ENCODE measurements around the gene GABBR2.

The GABBR2 gene

GRCh38 chr9:98364086-98364485 lies 344.6 kb downstream of the GABBR2 start:
- DNase-seq = no peak

- no peak for DNase-seq
These were observed 345.1 kb downstream of the GABBR2 start for GRCh38 chr9:98363644-98364043.

DNA sequence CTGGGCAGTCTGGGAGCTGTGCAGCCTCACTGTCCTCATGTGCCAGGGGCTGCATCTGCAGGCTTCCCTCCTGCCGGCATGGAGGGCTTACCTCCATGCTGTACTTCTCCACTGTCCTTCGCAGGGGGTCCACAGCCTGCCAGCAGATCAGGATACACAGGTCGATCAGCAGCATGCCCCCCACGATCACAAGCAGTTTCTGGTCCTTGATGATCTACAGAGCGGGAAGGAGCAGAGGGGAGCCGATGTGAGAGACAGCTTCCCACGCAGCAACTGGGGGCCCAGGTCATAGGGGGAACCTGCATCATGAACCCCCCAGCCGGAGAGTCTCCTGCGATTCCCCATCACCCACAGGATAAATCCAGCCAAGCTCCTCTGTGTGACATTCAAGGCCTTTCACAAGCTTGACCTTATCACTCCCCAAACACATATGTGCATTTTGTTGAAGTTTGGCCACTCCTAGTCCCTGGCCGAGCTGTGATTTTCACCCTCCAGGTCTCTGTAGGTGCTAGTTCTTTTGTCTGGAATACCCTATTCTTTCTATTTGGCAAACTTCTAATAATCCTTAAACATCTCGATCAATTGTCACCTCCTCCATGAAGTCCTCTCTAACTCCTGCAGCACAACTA lies 346.0 kb downstream of the GABBR2 start:
- DNase-seq = no peak

GRCh38 chr9:98361645-98362044 lies 347.1 kb downstream of the GABBR2 start:
- DNase-seq = no peak

DNA sequence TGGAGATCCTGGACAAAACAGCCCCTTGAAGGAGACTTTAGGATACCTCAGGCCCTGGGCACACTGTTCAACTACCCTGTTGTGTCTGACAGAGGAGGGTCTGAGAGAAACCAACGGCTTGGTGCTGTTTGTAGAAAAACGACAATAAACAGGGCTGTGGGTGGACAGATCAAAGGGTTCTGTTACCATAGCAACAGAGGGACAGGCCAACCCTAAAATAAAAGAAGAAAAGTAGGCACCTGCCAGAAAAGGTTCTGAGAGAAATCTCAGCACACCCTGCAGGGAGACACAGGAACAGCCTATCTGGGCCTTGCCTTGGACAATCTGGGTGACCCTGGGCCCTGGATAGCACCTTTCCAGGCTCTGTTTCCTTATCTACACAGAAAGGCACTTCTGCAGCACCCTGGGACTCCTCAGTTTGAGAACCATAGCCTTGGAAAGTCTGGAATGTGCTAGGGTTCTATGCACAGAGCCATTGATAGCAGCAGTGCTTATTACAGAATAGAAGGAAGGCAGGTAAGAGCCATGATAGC lies 348.5 kb downstream of the GABBR2 start:
- no peak for DNase-seq

DNA sequence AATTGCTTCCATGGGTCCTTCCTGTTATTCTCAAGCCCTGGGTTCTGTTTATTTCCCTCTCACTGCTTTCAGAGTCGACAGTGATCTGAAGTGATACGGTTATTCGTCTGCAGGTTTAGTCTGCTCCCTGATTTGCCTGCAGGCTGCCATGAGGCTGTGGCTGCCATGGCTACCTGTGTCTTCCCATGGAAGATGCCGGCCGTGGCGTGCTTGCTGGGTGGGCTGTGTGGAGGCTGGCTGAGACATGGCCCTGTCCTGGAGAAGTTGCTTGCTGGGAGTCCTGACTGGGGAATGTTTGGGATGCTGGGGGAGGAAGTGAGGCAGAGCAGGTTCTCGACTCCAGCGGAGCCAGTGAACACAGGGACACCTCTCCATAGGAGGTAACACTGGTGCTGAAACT lies 349.2 kb downstream of the GABBR2 start:
- no peak for DNase-seq

DNA sequence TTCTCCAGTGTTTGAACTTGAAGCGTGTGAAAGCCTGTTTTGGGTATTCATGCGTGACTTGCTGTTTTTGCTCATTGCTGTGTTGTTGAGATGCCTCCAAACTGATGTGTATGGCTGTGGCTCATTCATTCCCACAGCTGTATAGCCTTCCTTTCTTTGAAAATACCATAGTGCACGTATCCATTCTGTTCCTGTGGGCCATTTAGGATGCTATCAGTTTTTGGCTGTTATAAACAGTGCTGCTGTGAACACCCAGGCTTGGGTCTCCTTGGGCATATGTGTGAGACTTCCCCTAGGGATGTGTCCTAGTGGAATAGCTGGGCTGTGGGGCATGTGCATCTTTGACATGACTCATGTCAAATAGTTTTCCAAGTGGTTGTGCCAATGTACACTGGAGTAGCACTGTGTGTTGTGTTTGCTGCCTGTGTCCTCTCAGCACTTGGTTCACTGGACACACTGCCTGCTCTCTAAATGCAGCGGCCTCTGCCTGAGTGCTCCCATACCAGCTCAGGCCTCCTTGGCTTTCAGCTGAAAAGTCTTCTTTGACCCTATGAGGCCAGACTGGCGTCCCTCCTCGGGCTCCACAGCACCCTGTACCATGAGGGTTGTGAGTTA lies 350.7 kb downstream of the GABBR2 start:
- DNase-seq = no peak

- DNase-seq = no peak
These were observed 351.6 kb downstream of the GABBR2 start for GRCh38 chr9:98356953-98357690.

- DNase-seq = no peak
These were observed 352.4 kb downstream of the GABBR2 start for GRCh38 chr9:98356326-98356725.

GRCh38 chr9:98351370-98351769 lies 357.4 kb downstream of the GABBR2 start:
- no peak for DNase-seq

GRCh38 chr9:98347642-98348041 lies 361.1 kb downstream of the GABBR2 start:
- no peak for DNase-seq

- DNase-seq = no peak
These were observed 363.7 kb downstream of the GABBR2 start for GRCh38 chr9:98345011-98345410.

DNA sequence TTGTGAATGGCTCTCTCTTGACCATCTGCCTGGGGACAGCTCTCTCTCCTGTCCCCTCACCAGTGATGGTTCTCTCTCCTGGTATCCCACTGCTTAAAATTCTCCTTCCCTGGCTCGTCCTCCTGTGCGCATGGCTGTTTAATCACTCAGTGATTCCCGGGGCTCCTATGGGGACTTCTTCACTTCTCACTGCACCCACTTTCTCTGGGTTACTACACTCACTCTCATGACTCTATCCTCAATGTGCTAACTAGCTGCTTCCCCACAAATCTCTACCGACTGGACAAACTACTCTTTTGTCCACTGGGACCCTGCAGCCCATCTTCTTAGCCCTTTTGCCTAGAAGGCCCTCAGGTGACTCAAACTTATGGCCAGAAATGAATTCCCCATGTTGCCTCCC lies 364.2 kb downstream of the GABBR2 start:
- DNase-seq = no peak

DNA sequence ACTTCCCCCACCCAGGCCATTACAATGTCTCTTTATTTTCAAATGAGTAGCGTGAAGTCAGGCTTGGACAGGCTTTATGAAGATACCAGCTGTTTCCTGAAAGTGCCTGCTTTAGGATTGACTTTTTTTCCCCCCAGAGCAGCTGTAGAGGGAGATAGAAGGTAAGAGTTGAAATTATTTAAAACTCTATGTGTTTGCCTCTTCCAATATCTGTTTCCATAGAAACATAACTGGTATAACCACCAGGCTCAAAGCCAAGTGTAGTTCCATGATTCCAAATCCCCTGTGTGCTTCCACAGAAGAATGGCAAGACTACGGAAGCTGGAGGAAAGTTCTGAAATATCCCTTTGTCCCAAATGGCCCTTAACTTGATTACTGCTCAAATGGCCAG lies 365.9 kb downstream of the GABBR2 start:
- no peak for DNase-seq

DNA sequence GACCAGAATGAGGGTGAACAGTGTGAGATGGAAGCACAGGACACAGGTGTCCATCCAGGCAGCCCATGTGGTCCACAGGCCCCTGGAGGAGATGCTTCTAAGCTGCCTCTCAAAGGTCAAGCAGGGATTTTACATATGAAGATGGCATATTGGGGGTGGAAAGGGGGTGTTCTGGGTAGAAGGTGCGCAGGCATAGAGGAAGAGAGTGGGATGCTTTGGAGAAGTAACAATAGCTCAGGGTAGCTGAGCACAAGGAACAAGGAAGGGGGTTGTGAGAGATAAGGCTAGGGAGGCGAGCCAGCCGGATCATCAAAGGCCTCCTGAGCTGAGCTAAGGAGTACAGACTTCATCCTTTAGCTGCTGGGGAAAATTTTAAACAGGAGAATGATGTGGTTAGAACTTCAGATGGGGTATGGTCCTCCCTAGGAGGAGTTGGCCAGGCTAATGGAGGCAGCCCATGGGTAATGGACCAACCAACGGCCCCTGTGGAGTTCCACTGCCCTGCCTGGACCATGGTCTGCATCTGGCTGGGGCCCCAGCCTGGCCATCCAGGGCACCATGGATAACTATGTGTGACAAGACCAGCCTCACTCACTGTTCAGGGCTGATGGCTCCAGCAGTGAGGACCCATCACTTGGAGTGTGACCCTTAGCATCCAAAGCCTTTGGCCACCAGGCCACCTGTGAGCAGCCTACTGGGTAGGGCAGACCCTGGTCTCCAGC lies 366.5 kb downstream of the GABBR2 start:
- DNase-seq = no peak

GRCh38 chr9:98341157-98342097 lies 367.3 kb downstream of the GABBR2 start:
- DNase-seq = no peak

DNA sequence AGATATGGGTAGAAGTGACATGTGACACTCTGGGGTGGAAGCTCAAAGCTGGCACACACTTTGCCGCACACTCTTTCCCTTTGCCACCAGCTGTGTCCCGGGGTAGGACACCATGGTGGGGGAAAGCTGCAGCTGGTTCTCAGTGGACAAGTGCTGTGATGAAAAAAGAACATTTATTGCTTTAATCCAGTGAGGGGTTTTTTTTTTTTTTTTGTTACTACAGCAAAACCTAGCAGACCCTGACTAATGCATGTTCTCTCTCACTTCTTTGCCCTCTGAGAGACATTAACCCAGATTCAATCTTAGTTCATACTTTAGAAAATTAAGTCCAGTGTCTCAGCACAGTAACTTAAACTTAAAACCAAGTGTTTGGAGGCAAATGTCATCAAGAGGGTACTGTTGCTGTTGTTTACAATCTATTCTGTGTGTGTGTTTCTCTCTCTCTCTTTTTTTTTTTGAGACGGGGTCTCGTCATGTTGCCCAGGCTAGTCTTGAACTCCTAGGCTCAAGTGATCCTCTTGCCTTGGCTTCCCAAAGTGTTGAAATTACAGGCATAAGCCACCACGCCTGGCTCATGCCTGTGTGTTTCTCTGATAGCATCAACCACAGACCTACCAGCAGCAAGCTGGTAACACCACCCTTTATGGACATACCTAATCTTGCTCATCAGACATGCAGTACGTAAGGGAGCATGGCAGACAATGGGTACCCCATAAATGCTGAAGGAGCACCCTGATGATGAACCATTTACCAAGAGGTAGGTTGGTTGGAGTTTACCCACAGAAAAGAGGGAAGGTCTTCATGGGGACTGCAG lies 368.5 kb downstream of the GABBR2 start:
- no peak for DNase-seq

- DNase-seq = no peak
These were observed 373.1 kb downstream of the GABBR2 start for GRCh38 chr9:98335661-98336060.

DNA sequence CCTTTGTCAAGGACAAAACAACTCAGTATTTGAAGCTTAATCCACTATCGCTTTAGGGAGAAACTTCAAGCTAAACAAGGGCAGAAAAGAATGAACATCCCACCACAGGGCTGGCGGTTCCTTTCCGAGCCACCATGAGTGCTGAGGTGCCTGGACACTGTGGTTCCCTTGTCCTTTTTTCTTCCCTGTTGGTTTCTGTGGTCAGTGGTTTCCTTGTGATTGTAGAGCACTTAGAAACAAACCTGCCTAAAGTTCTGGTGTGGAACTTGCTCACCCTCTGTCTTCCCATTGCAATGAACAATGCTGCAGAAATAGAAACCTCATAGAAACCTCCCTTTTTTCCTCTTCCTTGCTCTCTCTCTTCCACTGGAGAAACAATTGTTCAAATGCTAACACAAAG lies 373.9 kb downstream of the GABBR2 start:
- no peak for DNase-seq

- DNase-seq = no peak
These were observed 374.8 kb downstream of the GABBR2 start for GRCh38 chr9:98333703-98334582.

Measured in SIG-M5 (cell line).